ENCODE measurements around the gene ANKRD33. TPM values are rescaled to one million over a fixed set of nuclear protein-coding genes. Genes with fewer than 3 reads are reported as not detected.
A peak's percentile ranks its signal among the peaks of the same experiment; 100 is the strongest.

Gene ANKRD33
- total RNA-seq, 1 donor from 2014 or later, result not detected

DNA sequence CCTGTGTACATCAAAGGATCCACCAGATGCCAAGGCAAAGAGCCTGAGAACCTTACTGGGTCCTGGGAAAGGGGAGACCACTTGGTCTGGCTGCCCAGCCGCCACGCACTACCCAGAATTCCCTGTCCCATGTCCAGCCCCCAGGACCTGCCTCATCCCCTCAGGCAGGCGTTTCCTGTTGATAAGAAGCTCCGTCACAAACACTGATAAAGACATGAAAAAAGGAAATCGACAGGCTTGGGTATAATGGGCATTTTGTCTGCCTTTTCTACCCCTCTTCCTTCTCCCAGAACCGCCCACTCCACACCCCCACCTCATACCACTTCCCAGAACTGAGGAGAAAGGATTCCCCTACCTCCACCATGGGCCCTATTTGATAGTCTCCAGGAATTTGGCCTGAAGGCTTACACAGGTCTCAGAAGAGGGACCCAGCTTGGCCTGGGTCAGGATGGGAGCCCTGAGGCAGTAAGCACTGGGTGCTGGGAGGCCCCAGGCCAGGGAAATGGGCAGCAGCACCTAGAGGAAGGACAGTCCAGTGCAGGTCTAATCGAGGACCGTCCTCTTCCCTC, 38.2 kb downstream of the ANKRD33 start:
- no peaks in the 10 kb centered on the region for H3K27me3 ChIP-seq (ENCODE audit: control insufficient read depth, insufficient read depth, low read length)
- H3K4me3 ChIP-seq (ENCODE audit: low read depth, low read length), result no peak overlapping the region
- no peak for DNase-seq (ENCODE audit: low read depth)
- H3K36me3 ChIP-seq (ENCODE audit: control insufficient read depth, insufficient read depth, low read length), result no peaks in the 10 kb centered on the region
- TF ChIP-seq, protein P1, sequence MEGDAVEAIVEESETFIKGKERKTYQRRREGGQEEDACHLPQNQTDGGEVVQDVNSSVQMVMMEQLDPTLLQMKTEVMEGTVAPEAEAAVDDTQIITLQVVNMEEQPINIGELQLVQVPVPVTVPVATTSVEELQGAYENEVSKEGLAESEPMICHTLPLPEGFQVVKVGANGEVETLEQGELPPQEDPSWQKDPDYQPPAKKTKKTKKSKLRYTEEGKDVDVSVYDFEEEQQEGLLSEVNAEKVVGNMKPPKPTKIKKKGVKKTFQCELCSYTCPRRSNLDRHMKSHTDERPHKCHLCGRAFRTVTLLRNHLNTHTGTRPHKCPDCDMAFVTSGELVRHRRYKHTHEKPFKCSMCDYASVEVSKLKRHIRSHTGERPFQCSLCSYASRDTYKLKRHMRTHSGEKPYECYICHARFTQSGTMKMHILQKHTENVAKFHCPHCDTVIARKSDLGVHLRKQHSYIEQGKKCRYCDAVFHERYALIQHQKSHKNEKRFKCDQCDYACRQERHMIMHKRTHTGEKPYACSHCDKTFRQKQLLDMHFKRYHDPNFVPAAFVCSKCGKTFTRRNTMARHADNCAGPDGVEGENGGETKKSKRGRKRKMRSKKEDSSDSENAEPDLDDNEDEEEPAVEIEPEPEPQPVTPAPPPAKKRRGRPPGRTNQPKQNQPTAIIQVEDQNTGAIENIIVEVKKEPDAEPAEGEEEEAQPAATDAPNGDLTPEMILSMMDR (IDR thresholded peaks at IDR 0.05; ENCODE audit: insufficient read depth, low read length, severe bottlenecking), result no peak
- no peak for FAIRE-seq

DNA sequence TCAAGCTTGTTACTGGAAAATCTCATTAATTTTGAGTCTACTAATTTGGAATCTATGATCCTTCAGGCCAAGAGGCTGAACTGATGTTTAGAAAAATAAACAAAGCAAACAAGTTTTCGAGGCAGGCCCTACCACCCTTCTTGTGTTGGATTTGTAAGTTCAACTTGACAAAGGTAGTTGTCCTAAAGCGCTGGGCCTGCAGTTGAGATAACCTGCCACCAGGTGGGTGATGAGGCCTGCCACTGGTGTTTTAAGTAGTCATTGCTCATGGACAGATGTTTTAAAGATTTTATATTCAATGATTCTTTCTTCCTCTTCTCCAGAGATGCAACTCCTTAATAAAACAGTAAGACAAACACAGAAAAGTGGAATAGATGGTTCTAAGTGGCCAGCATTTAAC, 38.8 kb downstream of the ANKRD33 start:
- TF ChIP-seq, protein P1 (IDR thresholded peaks at IDR 0.05; ENCODE audit: insufficient read depth, low read length, severe bottlenecking), result peak; percentile 77
- H3K36me3 ChIP-seq (ENCODE audit: control insufficient read depth, insufficient read depth, low read length), result no peaks in the 10 kb centered on the region
- H3K4me3 ChIP-seq (ENCODE audit: low read depth, low read length), result no peak overlapping the region
- FAIRE-seq (no peak), DNase-seq (ENCODE audit: low read depth) (peak; percentile 72)
- H3K27me3 ChIP-seq (ENCODE audit: control insufficient read depth, insufficient read depth, low read length), result no peaks in the 10 kb centered on the region

DNA sequence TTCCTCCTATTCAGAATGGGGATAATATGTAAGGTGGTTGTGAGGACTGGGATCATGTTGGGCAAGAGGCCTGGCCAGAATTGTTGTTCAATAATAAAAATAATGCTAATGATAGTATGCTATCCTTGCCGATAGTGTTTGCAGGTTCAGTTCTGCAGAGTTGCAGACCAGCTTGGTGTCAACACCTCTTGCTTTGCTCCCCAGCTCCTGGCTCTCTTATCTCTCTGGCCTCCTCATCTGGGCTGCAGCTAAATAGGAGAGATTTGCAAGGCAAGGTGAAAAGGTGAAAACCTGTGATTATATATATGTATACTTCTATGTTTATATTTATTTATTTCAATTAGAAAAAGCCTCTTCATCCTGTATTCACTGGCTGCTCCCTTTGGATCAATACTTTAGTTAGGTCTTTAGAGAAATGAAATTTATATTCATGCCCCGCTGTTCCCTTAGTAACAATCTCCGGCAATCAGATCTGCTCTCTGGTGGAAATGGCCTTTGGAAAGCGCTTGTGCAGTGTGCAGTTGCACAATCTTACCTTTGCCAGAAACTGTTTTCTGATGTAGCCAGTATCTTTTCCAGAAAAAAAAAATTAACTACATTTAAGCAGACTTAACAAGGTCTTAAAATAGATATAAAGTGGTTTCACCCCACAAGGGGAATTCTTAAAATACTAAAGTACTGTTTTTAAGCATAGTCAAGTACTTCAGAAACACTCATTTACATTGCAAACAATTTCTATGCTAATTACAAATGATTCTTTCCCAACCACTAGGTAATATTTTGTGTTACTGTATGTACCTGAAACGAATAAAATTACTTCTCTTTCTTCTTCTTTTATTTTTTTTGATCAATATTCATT, 44.5 kb downstream of the ANKRD33 start:
- DNase-seq (ENCODE audit: low read depth) (no peak), FAIRE-seq (no peak)
- TF ChIP-seq, protein P1 (IDR thresholded peaks at IDR 0.05; ENCODE audit: insufficient read depth, low read length, severe bottlenecking), result no peak

DNA sequence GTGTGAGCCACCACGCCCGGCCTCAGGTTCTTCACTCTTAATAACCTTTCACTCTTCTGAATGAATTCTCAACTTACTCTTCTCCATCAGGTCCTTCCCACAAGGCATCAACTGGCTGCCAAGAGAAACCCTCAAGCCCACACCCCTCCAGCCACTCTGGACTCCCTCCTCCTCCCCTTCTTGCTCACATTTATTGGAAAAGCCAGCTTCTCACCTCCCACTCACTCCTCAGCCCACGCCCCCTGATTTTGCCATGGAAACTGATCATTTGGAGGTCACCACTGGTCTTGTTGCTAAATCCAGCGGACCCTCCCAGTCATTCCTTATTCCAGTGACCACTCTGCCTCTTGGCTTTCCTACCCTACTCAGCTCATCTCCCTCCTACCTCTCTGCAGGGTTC, 46.2 kb downstream of the ANKRD33 start:
- no peak for DNase-seq (ENCODE audit: low read depth)
- no peaks in the 10 kb centered on the region for H3K36me3 ChIP-seq (ENCODE audit: control insufficient read depth, insufficient read depth, low read length)

More for the DNA sequence above, 44.5 kb downstream of the ANKRD33 start:
- H3K36me3 ChIP-seq (ENCODE audit: control insufficient read depth, insufficient read depth, low read length), result no peaks in the 10 kb centered on the region
- no peak overlapping the region for H3K4me3 ChIP-seq (ENCODE audit: low read depth, low read length)
- H3K27me3 ChIP-seq (ENCODE audit: control insufficient read depth, insufficient read depth, low read length), result no peaks in the 10 kb centered on the region

DNA sequence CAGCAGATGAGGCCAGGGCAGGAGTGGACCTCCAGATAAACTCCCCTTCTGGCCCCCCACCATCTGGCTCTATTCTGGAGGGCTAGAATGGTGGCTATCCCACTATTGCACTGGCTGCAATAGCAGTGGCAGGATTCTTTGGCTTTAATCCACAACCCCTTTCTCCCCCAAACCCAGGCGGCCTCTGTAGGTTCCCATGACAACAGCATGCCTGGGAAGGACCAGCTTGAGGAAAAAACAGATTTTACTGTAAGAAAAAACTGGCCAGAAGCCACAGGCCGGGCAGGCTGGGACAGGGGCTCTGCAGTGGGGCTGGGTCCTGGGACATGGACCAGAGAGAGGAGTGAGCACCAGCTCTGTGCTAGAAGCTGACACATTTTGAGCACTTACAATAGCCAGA, 50.0 kb downstream of the ANKRD33 start:
- DNase-seq (ENCODE audit: low read depth) (no peak), FAIRE-seq (no peak)
- TF ChIP-seq, protein P1 (IDR thresholded peaks at IDR 0.05; ENCODE audit: insufficient read depth, low read length, severe bottlenecking), result no peak
- Histone ChIP-seq H3K36me3 (ENCODE audit: control insufficient read depth, insufficient read depth, low read length) (no peaks in the 10 kb centered on the region), H3K27me3 (ENCODE audit: control insufficient read depth, insufficient read depth, low read length) (no peaks in the 10 kb centered on the region), H3K4me3 (ENCODE audit: low read depth, low read length) (no peak overlapping the region)

More for the DNA sequence above, 46.2 kb downstream of the ANKRD33 start:
- TF ChIP-seq, protein P1 (IDR thresholded peaks at IDR 0.05; ENCODE audit: insufficient read depth, low read length, severe bottlenecking), result no peak
- no peaks in the 10 kb centered on the region for H3K27me3 ChIP-seq (ENCODE audit: control insufficient read depth, insufficient read depth, low read length)
- no peak for FAIRE-seq
- H3K4me3 ChIP-seq (ENCODE audit: low read depth, low read length), result no peak overlapping the region

Data from bronchial epithelial cell (primary cell).